Activated T-cell treated with anti-CD3 and anti-CD28 coated beads for 1 hour (primary cell): Measurements from ENCODE around the gene USP28.

Experiments
- DNase-seq: peaks from one replicate; pipeline ENCODE4 v3.0.0-alpha.2; 2020; ENCODE audit warnings: low read depth

Gene USP28

GRCh38 chr11:113876798-113877669, 1.7 kb upstream of the USP28 start:
- no peak for DNase-seq

- DNase-seq = no peak
Measured at GRCh38 chr11:113876074-113876797, 864 bp upstream of the USP28 start.

- no peak for DNase-seq
Measured at GRCh38 chr11:113874581-113875233, 665 bp downstream of the USP28 start.

GRCh38 chr11:113874096-113874495, 1.3 kb downstream of the USP28 start:
- no peak for DNase-seq

- no peak for DNase-seq
Measured at GRCh38 chr11:113873236-113873626, 2.1 kb downstream of the USP28 start.

GRCh38 chr11:113871336-113871735, 4.0 kb downstream of the USP28 start:
- no peak for DNase-seq

GRCh38 chr11:113867843-113868503, 7.4 kb downstream of the USP28 start:
- no peak for DNase-seq

- no peak for DNase-seq
Measured at GRCh38 chr11:113865873-113866272, 9.5 kb downstream of the USP28 start.

- DNase-seq = no peak
Measured at GRCh38 chr11:113864410-113864809, 11.0 kb downstream of the USP28 start.

GRCh38 chr11:113862435-113862834, 12.9 kb downstream of the USP28 start:
- DNase-seq = no peak

GRCh38 chr11:113859665-113860064, 15.7 kb downstream of the USP28 start:
- DNase-seq = no peak

GRCh38 chr11:113856966-113857759, 18.2 kb downstream of the USP28 start:
- DNase-seq = no peak

- no peak for DNase-seq
Measured at GRCh38 chr11:113855803-113856202, 19.6 kb downstream of the USP28 start.

GRCh38 chr11:113850188-113850587, 25.2 kb downstream of the USP28 start:
- no peak for DNase-seq

GRCh38 chr11:113849713-113850112, 25.7 kb downstream of the USP28 start:
- no peak for DNase-seq

GRCh38 chr11:113847580-113847979, 27.8 kb downstream of the USP28 start:
- no peak for DNase-seq

- no peak for DNase-seq
Measured at GRCh38 chr11:113847111-113847510, 28.3 kb downstream of the USP28 start.

GRCh38 chr11:113841691-113842090, 33.7 kb downstream of the USP28 start:
- no peak for DNase-seq

GRCh38 chr11:113840932-113841664, 34.3 kb downstream of the USP28 start:
- DNase-seq = no peak

GRCh38 chr11:113839842-113840241, 35.5 kb downstream of the USP28 start:
- DNase-seq = no peak

- no peak for DNase-seq
Measured at GRCh38 chr11:113838005-113838404, 37.4 kb downstream of the USP28 start.
